Measurements from ENCODE around the gene GRIK4. TPM values are rescaled to one million over a fixed set of nuclear protein-coding genes. Genes with fewer than 3 reads are reported as not detected.
"Not testable (repeated sequence)": the region's sequence is repeated elsewhere in the genome, so short reads cannot be mapped to it uniquely, and the experiment has no call there.

Gene GRIK4
- total RNA-seq, 1 experiment from 2014 or later = not detected

DNA sequence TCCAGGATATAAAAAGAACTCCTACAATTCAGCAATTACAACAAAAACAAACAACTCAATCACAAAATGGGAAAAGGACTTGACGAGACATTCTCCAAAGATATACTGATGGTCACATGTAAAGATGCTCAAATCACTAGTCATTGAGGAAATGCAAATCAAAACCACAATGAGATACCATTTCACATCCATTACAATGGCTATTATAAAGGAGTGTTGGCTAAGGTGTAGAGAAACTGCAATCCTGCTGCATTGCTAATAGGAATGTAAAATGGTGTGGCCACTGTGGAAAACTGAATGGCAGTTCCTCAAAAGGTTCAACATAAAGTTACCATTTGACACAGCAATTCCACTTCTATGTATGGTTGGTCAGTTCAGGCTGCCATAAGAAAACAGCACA is 500.5 kb downstream of the GRIK4 start:
- H3K36me3 Mint-ChIP-seq (ENCODE audit: insufficient read depth, unreplicated experiment) = no peaks in the 10 kb centered on the region
- H3K27ac Mint-ChIP-seq (ENCODE audit: low read depth, unreplicated experiment) = no peak overlapping the region
- BruUV-seq (replicated peaks) = no TSS peak
- DNase-seq (ENCODE audit: unreplicated experiment) = no peak
- no peaks in the 10 kb centered on the region for H3K4me1 Mint-ChIP-seq (ENCODE audit: insufficient read depth, unreplicated experiment)
- H3K4me3 Mint-ChIP-seq (ENCODE audit: unreplicated experiment) = no peak overlapping the region
- H3K27me3 Mint-ChIP-seq (ENCODE audit: insufficient read depth, unreplicated experiment) = peaks cover 46% of the 10 kb centered on the region
- intact Hi-C loops (cut with micrococcal nuclease) = no loop called here
- ChIA-PET CTCF (no interaction called here), POLR2A (interaction anchor here (0.7 kb wide), 1 partner anchor 399 kb away, joined by 3 read pairs; no protein-coding TSS in a partner anchor)
- TF ChIP-seq, protein P1, sequence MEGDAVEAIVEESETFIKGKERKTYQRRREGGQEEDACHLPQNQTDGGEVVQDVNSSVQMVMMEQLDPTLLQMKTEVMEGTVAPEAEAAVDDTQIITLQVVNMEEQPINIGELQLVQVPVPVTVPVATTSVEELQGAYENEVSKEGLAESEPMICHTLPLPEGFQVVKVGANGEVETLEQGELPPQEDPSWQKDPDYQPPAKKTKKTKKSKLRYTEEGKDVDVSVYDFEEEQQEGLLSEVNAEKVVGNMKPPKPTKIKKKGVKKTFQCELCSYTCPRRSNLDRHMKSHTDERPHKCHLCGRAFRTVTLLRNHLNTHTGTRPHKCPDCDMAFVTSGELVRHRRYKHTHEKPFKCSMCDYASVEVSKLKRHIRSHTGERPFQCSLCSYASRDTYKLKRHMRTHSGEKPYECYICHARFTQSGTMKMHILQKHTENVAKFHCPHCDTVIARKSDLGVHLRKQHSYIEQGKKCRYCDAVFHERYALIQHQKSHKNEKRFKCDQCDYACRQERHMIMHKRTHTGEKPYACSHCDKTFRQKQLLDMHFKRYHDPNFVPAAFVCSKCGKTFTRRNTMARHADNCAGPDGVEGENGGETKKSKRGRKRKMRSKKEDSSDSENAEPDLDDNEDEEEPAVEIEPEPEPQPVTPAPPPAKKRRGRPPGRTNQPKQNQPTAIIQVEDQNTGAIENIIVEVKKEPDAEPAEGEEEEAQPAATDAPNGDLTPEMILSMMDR (IDR thresholded peaks at IDR 0.05; ENCODE audit: unreplicated experiment) = no peak
- H3K9me3 Mint-ChIP-seq (ENCODE audit: unreplicated experiment) = peaks cover 6% of the 10 kb centered on the region

DNA sequence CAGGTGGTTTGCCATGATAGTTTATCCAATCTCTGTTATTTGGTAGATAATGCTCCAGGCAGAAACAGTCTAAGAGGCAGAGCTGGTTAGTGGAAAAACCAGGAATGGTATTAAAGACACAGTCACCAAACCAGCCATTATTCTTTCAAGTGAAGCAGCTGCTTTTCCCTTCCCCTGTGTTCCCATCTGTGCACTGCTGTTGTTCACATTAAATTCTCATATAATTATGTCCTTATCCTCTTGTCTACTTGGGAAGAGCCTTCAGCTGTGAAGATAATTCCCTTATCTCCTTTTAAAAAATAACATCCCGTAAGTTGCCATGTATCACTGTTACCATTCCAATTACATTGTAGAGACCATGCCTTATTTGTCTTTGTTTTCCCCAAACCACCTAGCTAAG is 507.2 kb downstream of the GRIK4 start:
- no peaks in the 10 kb centered on the region for H3K36me3 Mint-ChIP-seq (ENCODE audit: insufficient read depth, unreplicated experiment)
- CTCF ChIA-PET = no interaction called here
- POLR2A ChIA-PET = interaction anchor here (0.9 kb wide), 1 partner anchor 9 kb away, joined by 3 read pairs; no protein-coding TSS in a partner anchor
- no peak overlapping the region for H3K4me3 Mint-ChIP-seq (ENCODE audit: unreplicated experiment)
- DNase-seq (ENCODE audit: unreplicated experiment) = no peak
- intact Hi-C loops (cut with micrococcal nuclease) = no loop called here
- no TSS peak for BruUV-seq (replicated peaks)
- no peaks in the 10 kb centered on the region for H3K9me3 Mint-ChIP-seq (ENCODE audit: unreplicated experiment)
- TF ChIP-seq, protein P1 (IDR thresholded peaks at IDR 0.05; ENCODE audit: unreplicated experiment) = no peak
- H3K27me3 Mint-ChIP-seq (ENCODE audit: insufficient read depth, unreplicated experiment) = peaks cover 55% of the 10 kb centered on the region
- peaks cover 8% of the 10 kb centered on the region for H3K4me1 Mint-ChIP-seq (ENCODE audit: insufficient read depth, unreplicated experiment)
- no peak overlapping the region for H3K27ac Mint-ChIP-seq (ENCODE audit: low read depth, unreplicated experiment)

DNA sequence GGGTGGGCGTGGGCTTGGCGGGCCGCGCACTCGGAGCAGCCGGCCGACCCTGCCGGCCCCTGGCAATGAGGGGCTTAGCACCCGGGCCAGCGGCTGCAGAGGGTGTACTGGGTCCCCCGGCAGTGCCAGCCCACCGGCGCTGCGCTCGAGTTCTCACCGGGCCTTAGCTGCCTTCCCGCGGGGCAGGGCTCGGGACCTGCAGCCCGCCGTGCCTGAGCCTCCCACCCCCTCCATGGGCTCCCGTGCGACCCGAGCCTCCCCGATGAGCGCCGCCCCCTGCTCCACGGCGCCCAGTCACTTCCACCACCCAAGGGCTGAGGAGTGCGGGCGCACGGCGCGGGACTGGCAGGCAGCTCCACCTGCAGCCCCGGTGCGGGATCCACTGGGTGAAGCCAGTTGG is 510.2 kb downstream of the GRIK4 start:
- DNase-seq (ENCODE audit: unreplicated experiment); H3K36me3 Mint-ChIP-seq (ENCODE audit: insufficient read depth, unreplicated experiment); POLR2A ChIA-PET; intact Hi-C loops (cut with micrococcal nuclease); BruUV-seq (replicated peaks); H3K9me3 Mint-ChIP-seq (ENCODE audit: unreplicated experiment); H3K27ac Mint-ChIP-seq (ENCODE audit: low read depth, unreplicated experiment); CTCF ChIA-PET; H3K4me3 Mint-ChIP-seq (ENCODE audit: unreplicated experiment): not testable (repeated sequence)
- peaks cover 23% of the 10 kb centered on the region for H3K4me1 Mint-ChIP-seq (ENCODE audit: insufficient read depth, unreplicated experiment)
- peaks cover 39% of the 10 kb centered on the region for H3K27me3 Mint-ChIP-seq (ENCODE audit: insufficient read depth, unreplicated experiment)

DNA sequence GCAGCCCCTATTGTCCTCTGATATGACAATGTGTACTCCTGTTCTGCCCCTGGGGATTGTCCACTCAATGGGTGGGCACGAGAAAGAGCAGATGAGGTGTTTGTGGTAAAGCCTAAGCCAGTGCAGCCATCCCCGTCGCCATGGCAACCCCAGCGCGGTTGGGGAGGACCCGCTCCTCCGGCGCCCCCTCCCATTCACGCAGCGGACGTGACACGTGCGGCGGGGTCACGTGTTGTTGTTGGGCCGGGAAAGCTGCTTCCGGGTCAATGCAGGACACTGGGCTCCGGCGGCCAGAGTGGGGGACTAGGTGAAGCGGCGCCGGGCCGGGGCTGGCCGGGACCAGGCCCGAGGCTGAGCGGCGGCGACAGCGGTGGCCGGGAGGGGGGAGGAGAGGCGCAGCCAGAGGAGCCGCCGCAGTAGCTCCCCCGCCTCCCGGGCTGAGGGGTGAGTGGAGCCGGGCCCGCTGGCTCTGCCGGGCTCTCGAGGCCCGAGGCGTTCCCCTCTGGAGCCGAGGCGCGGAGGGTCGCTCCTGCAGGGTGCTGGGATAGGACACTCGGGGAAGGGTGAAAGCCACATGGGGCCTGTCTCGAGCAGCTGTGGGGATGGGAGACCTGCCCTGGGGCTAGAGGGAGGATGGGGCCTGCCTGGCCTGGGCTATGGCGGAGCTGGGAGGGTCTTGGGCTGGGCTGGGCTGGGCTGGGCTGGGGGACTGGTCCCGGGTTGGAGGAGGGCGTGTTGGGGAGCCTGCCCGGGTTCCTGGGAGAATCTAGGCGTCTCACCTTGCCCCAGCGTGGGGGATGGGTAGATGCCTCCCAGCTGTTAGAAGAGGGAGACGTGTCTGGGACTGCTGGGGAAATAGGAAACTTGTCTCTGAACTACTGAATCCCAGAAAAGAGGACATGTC is 512.6 kb downstream of the GRIK4 start, which contains the start of gene TBCEL:
Gene TBCEL, plus strand, starts transcription at position 255 of the 904 bp plus-strand sequence. CDS start 21,589 bp downstream, outside the sequence.
- Mint-ChIP-seq H3K27ac (ENCODE audit: low read depth, unreplicated experiment) (peak within 1 kb of the TSS; percentile 90), H3K4me1 (ENCODE audit: insufficient read depth, unreplicated experiment) (peaks cover 27% of the 10 kb centered on the region), H3K4me3 (ENCODE audit: unreplicated experiment) (peak within 1 kb of the TSS; percentile 76), H3K27me3 (ENCODE audit: insufficient read depth, unreplicated experiment) (peaks cover 15% of the 10 kb centered on the region), H3K36me3 (ENCODE audit: insufficient read depth, unreplicated experiment) (no peaks in the 10 kb centered on the region), H3K9me3 (ENCODE audit: unreplicated experiment) (no peaks in the 10 kb centered on the region)
- TF ChIP-seq, protein P1 (IDR thresholded peaks at IDR 0.05; ENCODE audit: unreplicated experiment) = no peak
- CTCF ChIA-PET = no interaction called here
- POLR2A ChIA-PET = interaction anchor here (0.5 to 1.6 kb wide), 6 partner anchors 10 to 1432 kb away, joined by 3 to 12 read pairs (median 3); partner anchors contain the start of gene ARHGEF12
- BruUV-seq (replicated peaks) = no TSS peak
- DNase-seq (ENCODE audit: unreplicated experiment) = peak; percentile 68
- intact Hi-C loops (cut with micrococcal nuclease) = no loop called here

Measured in MCF 10A (cell line).